CD4-positive, alpha-beta T cell (primary cell): Measurements from ENCODE around the gene SHANK2. TPM values are rescaled to one million over a fixed set of nuclear protein-coding genes. Genes with fewer than 3 reads are reported as not detected.

Source experiments
- ATAC-seq: fragments of 200-7000 bp; cut with Tn5 transposase; one replicate; pipeline ENCODE4 v1.10.0; 2022; ENCODE audit warnings: mild to moderate bottlenecking; ENCODE audit not compliant: poor library complexity
- CTCF ChIA-PET: fragments of 350-600 bp; sonication (Branson Sonifier 250); formaldehyde crosslinking; loops from one replicate; lab custom pipeline; 2021; ENCODE audit warnings: antibody characterized with exemption, inconsistent platforms; lab: Charles Lee
- POLR2A ChIA-PET: fragments of 350-600 bp; sonication (Branson Sonifier 250); formaldehyde crosslinking; loops from one replicate; lab custom pipeline; 2021; ENCODE audit warnings: antibody characterized with exemption, inconsistent platforms; lab: Charles Lee
- DNase-seq, 14 experiments: peaks; one replicate each; pipeline ENCODE4 v3.0.0-alpha.2; 2013 to 2020; ENCODE audit warnings: mixed read lengths in 2 of 14
- H3K27ac ChIP-seq, 2 donors: one replicate each; pipeline versions ENCODE4 v1.5.1 to v1.7.0; 2013; ENCODE audit warnings: low read length in 2 of 2, low read depth in 1 of 2, mild to moderate bottlenecking in 1 of 2
- H3K27me3 ChIP-seq, 2 experiments: 1 replicate in 1 of 2; 2 replicates in 1 of 2; pipeline versions ENCODE4 v1.6.1 to v1.7.0; 2013; ENCODE audit warnings: low read length in 2 of 2, control low read depth in 1 of 2, mild to moderate bottlenecking in 1 of 2, moderate library complexity in 1 of 2; ENCODE audit not compliant: insufficient read depth in 2 of 2, control insufficient read depth in 1 of 2
- H3K36me3 ChIP-seq: one replicate; pipeline ENCODE4 v1.6.1; 2013; ENCODE audit warnings: low read length, control low read depth; ENCODE audit not compliant: insufficient read depth
- H3K4me1 ChIP-seq: one replicate; pipeline ENCODE4 v1.6.1; 2013; ENCODE audit warnings: low read length, control low read depth; ENCODE audit not compliant: insufficient read depth
- H3K4me3 ChIP-seq: one replicate; pipeline ENCODE4 v1.5.1; 2013; ENCODE audit warnings: mild to moderate bottlenecking, low read length, moderate library complexity
- H3K9me3 ChIP-seq, 2 experiments: 1 replicate in 1 of 2; 2 replicates in 1 of 2; pipeline versions ENCODE4 v1.6.1 to v1.7.0; 2013; ENCODE audit warnings: low read length in 2 of 2, mild to moderate bottlenecking in 2 of 2, control low read depth in 1 of 2, moderate library complexity in 1 of 2; ENCODE audit not compliant: control insufficient read depth in 1 of 2, insufficient read depth in 1 of 2
- H3K27ac Mint-ChIP-seq: one replicate; pipeline ENCODE4 v1.8.0; 2020; ENCODE audit warnings: mixed read lengths
- H3K27me3 Mint-ChIP-seq: one replicate; pipeline ENCODE4 v1.8.0; 2021; ENCODE audit warnings: mixed read lengths
- H3K36me3 Mint-ChIP-seq: one replicate; pipeline ENCODE4 v1.8.0; 2021; ENCODE audit warnings: low read depth, mixed read lengths
- H3K4me1 Mint-ChIP-seq: one replicate; pipeline ENCODE4 v1.8.0; 2021; ENCODE audit warnings: low read depth, mixed read lengths
- H3K4me3 Mint-ChIP-seq: one replicate; pipeline ENCODE4 v1.8.0; 2020; ENCODE audit warnings: mild to moderate bottlenecking, mixed read lengths
- H3K9me3 Mint-ChIP-seq: one replicate; pipeline ENCODE4 v1.8.0; 2020; ENCODE audit warnings: mixed read lengths
- CTCF ChIP-seq: fragments of 200-600 bp; IDR thresholded peaks from one replicate; pipeline ENCODE4 v1.8.0; 2022; ENCODE audit warnings: antibody characterized with exemption, mild to moderate bottlenecking
- intact Hi-C, 2 experiments: fragments of 100-400 bp; cut with DNase I in 1 of 2; cut with micrococcal nuclease in 1 of 2; formaldehyde crosslinking; loops; one replicate each; pipeline versions ENCODE4 v1.15.1 to v1.9.0; 2023 to 2025; cut with DNase I, micrococcal nuclease
- total RNA-seq, 174 experiments: library from RNA in 2 of 174; stranded (reverse) in 2 of 174; gene quantifications; one replicate each; pipeline ENCODE4 v1.2.3 and lab custom pipeline; 2021 to 2026

The SHANK2 gene
- total RNA-seq, 2 experiments from 2014 or later = not detected

GRCh38 chr11:71300187-71300586 lies 47.8 kb upstream of the SHANK2 start:
- no peak for ATAC-seq
- Histone ChIP-seq H3K4me1 (no peaks in the 10 kb centered on the region), H3K27me3 (peaks cover 8 to 9% of the 10 kb centered on the region in 2 experiments), H3K4me3 (no peak overlapping the region), H3K9me3 (peaks cover 0 to 9% of the 10 kb centered on the region in 2 experiments), H3K27ac (no peak overlapping the region), H3K36me3 (no peaks in the 10 kb centered on the region)
- POLR2A ChIA-PET = no interaction called here
- CTCF ChIA-PET = no interaction called here
- TF ChIP-seq CTCF = no peak
- intact Hi-C loops = no loop called here
- Mint-ChIP-seq H3K9me3 (no peaks in the 10 kb centered on the region), H3K4me1 (no peaks in the 10 kb centered on the region), H3K36me3 (no peaks in the 10 kb centered on the region), H3K27ac (no peak overlapping the region), H3K4me3 (no peak overlapping the region), H3K27me3 (peaks cover 34% of the 10 kb centered on the region)
- no peak for DNase-seq

GRCh38 chr11:71298761-71299181 lies 46.4 kb upstream of the SHANK2 start:
- ATAC-seq (no peak), DNase-seq (no peak)
- no peak for TF ChIP-seq CTCF
- Histone ChIP-seq H3K4me1 (no peaks in the 10 kb centered on the region), H3K36me3 (no peaks in the 10 kb centered on the region), H3K4me3 (no peak overlapping the region), H3K9me3 (peaks cover 0 to 22% of the 10 kb centered on the region in 2 experiments), H3K27me3 (peaks cover 8 to 9% of the 10 kb centered on the region in 2 experiments), H3K27ac (no peak overlapping the region)
- Mint-ChIP-seq H3K9me3 (no peaks in the 10 kb centered on the region), H3K27ac (no peak overlapping the region), H3K36me3 (no peaks in the 10 kb centered on the region), H3K4me1 (no peaks in the 10 kb centered on the region), H3K4me3 (no peak overlapping the region), H3K27me3 (peaks cover 42% of the 10 kb centered on the region)
- intact Hi-C loops = no loop called here
- ChIA-PET POLR2A (no interaction called here), CTCF (no interaction called here)

- Histone ChIP-seq H3K4me3 (no peak overlapping the region), H3K27ac (no peak overlapping the region), H3K27me3 (peaks cover 8 to 9% of the 10 kb centered on the region in 2 experiments), H3K4me1 (no peaks in the 10 kb centered on the region), H3K36me3 (no peaks in the 10 kb centered on the region), H3K9me3 (peaks cover 0 to 22% of the 10 kb centered on the region in 2 experiments)
- CTCF ChIA-PET = no interaction called here
- no peak overlapping the region for H3K27ac Mint-ChIP-seq
- no peak for DNase-seq
- intact Hi-C loops = no loop called here
- H3K36me3 Mint-ChIP-seq = no peaks in the 10 kb centered on the region
- H3K4me1 Mint-ChIP-seq = no peaks in the 10 kb centered on the region
- POLR2A ChIA-PET = no interaction called here
- no peak for TF ChIP-seq CTCF
- H3K4me3 Mint-ChIP-seq = no peak overlapping the region
- ATAC-seq = no peak
- H3K9me3 Mint-ChIP-seq = no peaks in the 10 kb centered on the region
- peaks cover 45% of the 10 kb centered on the region for H3K27me3 Mint-ChIP-seq
These were observed 45.7 kb upstream of the SHANK2 start for GRCh38 chr11:71298016-71298550.
